ENCODE data around the gene MCM3. TPM values are rescaled to one million over a fixed set of nuclear protein-coding genes. Genes with fewer than 3 reads are reported as not detected.

MCM3 gene
- total and polyA plus RNA-seq, 2 donors (not counting 1 experiment from before 2014, with no cell fraction given), result 15.9 to 40.3 TPM

- no peak overlapping the region for H3K4me2 ChIP-seq (ENCODE audit: extremely low read depth, insufficient read depth, low read length)
- H4K20me1 ChIP-seq (ENCODE audit: control insufficient read depth, extremely low read depth, insufficient read depth, low read length), result no peaks in the 10 kb centered on the region
- H3K4me3 ChIP-seq (replicated peaks in 1 of 4; ENCODE audit: control extremely low read depth in 1 of 4, insufficient read depth in 1 of 4, low read depth in 3 of 4, low read length in 4 of 4), result no peak overlapping the region
- H2AFZ ChIP-seq (ENCODE audit: low read length), result no peak overlapping the region
- TF ChIP-seq CTCF (conservative IDR thresholded peaks at IDR 0.05 in 1 of 2, IDR thresholded peaks at IDR 0.05 in 1 of 2; ENCODE audit: low read depth in 1 of 2, low read length in 2 of 2), result no peak
- no peak for TF ChIP-seq EZH2 (IDR thresholded peaks at IDR 0.05; ENCODE audit: low read length, missing control alignments)
- no peak overlapping the region for H3K27ac ChIP-seq (ENCODE audit: insufficient read depth, low read length)
- H3K36me3 ChIP-seq (ENCODE audit: control insufficient read depth, insufficient read depth, low read length), result no peaks in the 10 kb centered on the region
- no peaks in the 10 kb centered on the region for H3K79me2 ChIP-seq (ENCODE audit: control insufficient read depth, insufficient read depth, low read length)
- DNase-seq (ENCODE audit: low read depth in 2 of 2), result no peak
- H3K9me3 ChIP-seq (ENCODE audit: control insufficient read depth, insufficient read depth, low read depth, low read length), result no peaks in the 10 kb centered on the region
- no peak overlapping the region for H3K9ac ChIP-seq (ENCODE audit: insufficient read depth, low read length)
- no peaks in the 10 kb centered on the region for H3K4me1 ChIP-seq (ENCODE audit: control insufficient read depth, extremely low read depth, insufficient read depth, low read length)
- H3K27me3 ChIP-seq (ENCODE audit: control insufficient read depth, insufficient read depth, low read length), result peaks cover 8% of the 10 kb centered on the region
These were observed 31.0 kb downstream of the MCM3 start for GRCh38 chr6:52253494-52253893.

- Histone ChIP-seq H3K79me2 (ENCODE audit: control insufficient read depth, insufficient read depth, low read length) (no peaks in the 10 kb centered on the region), H3K9me3 (ENCODE audit: control insufficient read depth, insufficient read depth, low read depth, low read length) (no peaks in the 10 kb centered on the region), H2AFZ (ENCODE audit: low read length) (no peak overlapping the region), H3K27ac (ENCODE audit: insufficient read depth, low read length) (no peak overlapping the region), H3K4me1 (ENCODE audit: control insufficient read depth, extremely low read depth, insufficient read depth, low read length) (no peaks in the 10 kb centered on the region), H3K9ac (ENCODE audit: insufficient read depth, low read length) (no peak overlapping the region), H3K4me2 (ENCODE audit: extremely low read depth, insufficient read depth, low read length) (no peak overlapping the region), H3K4me3 (replicated peaks in 1 of 4; ENCODE audit: control extremely low read depth in 1 of 4, insufficient read depth in 1 of 4, low read depth in 3 of 4, low read length in 4 of 4) (no peak overlapping the region), H3K36me3 (ENCODE audit: control insufficient read depth, insufficient read depth, low read length) (no peaks in the 10 kb centered on the region), H3K27me3 (ENCODE audit: control insufficient read depth, insufficient read depth, low read length) (peaks cover 8% of the 10 kb centered on the region), H4K20me1 (ENCODE audit: control insufficient read depth, extremely low read depth, insufficient read depth, low read length) (no peaks in the 10 kb centered on the region)
- no peak for TF ChIP-seq EZH2 (IDR thresholded peaks at IDR 0.05; ENCODE audit: low read length, missing control alignments)
- no peak for TF ChIP-seq CTCF (conservative IDR thresholded peaks at IDR 0.05 in 1 of 2, IDR thresholded peaks at IDR 0.05 in 1 of 2; ENCODE audit: low read depth in 1 of 2, low read length in 2 of 2)
- DNase-seq (ENCODE audit: low read depth in 2 of 2), result no peak
These were observed 33.4 kb downstream of the MCM3 start for GRCh38 chr6:52251113-52251512.

- H3K4me1 ChIP-seq (ENCODE audit: control insufficient read depth, extremely low read depth, insufficient read depth, low read length), result no peaks in the 10 kb centered on the region
- no peaks in the 10 kb centered on the region for H3K9me3 ChIP-seq (ENCODE audit: control insufficient read depth, insufficient read depth, low read depth, low read length)
- no peak for DNase-seq (ENCODE audit: low read depth in 2 of 2)
- H3K4me3 ChIP-seq (replicated peaks in 1 of 4; ENCODE audit: control extremely low read depth in 1 of 4, insufficient read depth in 1 of 4, low read depth in 3 of 4, low read length in 4 of 4), result no peak overlapping the region
- H4K20me1 ChIP-seq (ENCODE audit: control insufficient read depth, extremely low read depth, insufficient read depth, low read length), result no peaks in the 10 kb centered on the region
- no peak overlapping the region for H3K9ac ChIP-seq (ENCODE audit: insufficient read depth, low read length)
- no peak overlapping the region for H2AFZ ChIP-seq (ENCODE audit: low read length)
- H3K79me2 ChIP-seq (ENCODE audit: control insufficient read depth, insufficient read depth, low read length), result no peaks in the 10 kb centered on the region
- no peak overlapping the region for H3K27ac ChIP-seq (ENCODE audit: insufficient read depth, low read length)
- no peaks in the 10 kb centered on the region for H3K36me3 ChIP-seq (ENCODE audit: control insufficient read depth, insufficient read depth, low read length)
- peaks cover 8% of the 10 kb centered on the region for H3K27me3 ChIP-seq (ENCODE audit: control insufficient read depth, insufficient read depth, low read length)
- no peak overlapping the region for H3K4me2 ChIP-seq (ENCODE audit: extremely low read depth, insufficient read depth, low read length)
- TF ChIP-seq CTCF (conservative IDR thresholded peaks at IDR 0.05 in 1 of 2, IDR thresholded peaks at IDR 0.05 in 1 of 2; ENCODE audit: low read depth in 1 of 2, low read length in 2 of 2) (no peak), EZH2 (IDR thresholded peaks at IDR 0.05; ENCODE audit: low read length, missing control alignments) (no peak)
These were observed 35.5 kb downstream of the MCM3 start for GRCh38 chr6:52249078-52249477.
